Transverse colon (tissue), 4 donors: ENCODE results near the gene PTPRG.

ENCODE experiments used
- CTCF ChIP-seq, 5 experiments: fragments of 200-600 bp in 3 of 5; fragments of 450-650 bp in 2 of 5; sonication (generic) in 3 of 5; IDR thresholded peaks; 1 replicate in 2 of 5; 2 replicates in 3 of 5; pipeline ENCODE4 v1.5.1; 2016 to 2017; ENCODE audit warnings: antibody characterized with exemption in 5 of 5, inconsistent platforms in 3 of 5, mild to moderate bottlenecking in 2 of 5, moderate library complexity in 1 of 5
- POLR2AphosphoS5 ChIP-seq, 3 donors: sonication (generic); formaldehyde crosslinking; IDR thresholded peaks; one replicate each; pipeline ENCODE4 v1.6.1; 2016; ENCODE audit warnings: antibody characterized with exemption in 3 of 3

GRCh38 chr3:62168356-62168755 is 607.0 kb downstream of the PTPRG start:
- TF ChIP-seq CTCF (IDR thresholded peaks at IDR 0.05) (no peak), POLR2AphosphoS5 (IDR thresholded peaks at IDR 0.05) (no peak)
